ENCODE data around the gene CELA3A.
A peak's percentile ranks its signal among the peaks of the same experiment; 100 is the strongest.

Gene CELA3A

GRCh38 chr1:22038036-22038435 is 36.6 kb downstream of the CELA3A start:
- H3K9ac ChIP-seq (ENCODE audit: low read length), result no peak overlapping the region
- H2AFZ ChIP-seq (ENCODE audit: low read length), result no peak overlapping the region

GRCh38 chr1:22039594-22040285 is 38.3 kb downstream of the CELA3A start:
- H3K4me2 ChIP-seq (ENCODE audit: low read depth, low read length), result peak overlapping the region; percentile 64
- peak overlapping the region; percentile 75 for H2AFZ ChIP-seq (ENCODE audit: low read length)
- no peaks in the 10 kb centered on the region for H4K20me1 ChIP-seq (ENCODE audit: insufficient read depth, low read length)
- no peaks in the 10 kb centered on the region for H3K9me2 ChIP-seq (replicated peaks; ENCODE audit: insufficient read depth, low read length)
- peaks cover 14% of the 10 kb centered on the region for H3K4me1 ChIP-seq (ENCODE audit: low read length)
- no peaks in the 10 kb centered on the region for H3K27me3 ChIP-seq (replicated peaks; ENCODE audit: insufficient read depth, low read length)
- no peaks in the 10 kb centered on the region for H3K9me3 ChIP-seq (replicated peaks; ENCODE audit: insufficient read depth, low read length)
- TF ChIP-seq EZH2phosphoT487 (IDR thresholded peaks at IDR 0.05; ENCODE audit: low read length) (no peak), CTCF (IDR thresholded peaks at IDR 0.05; ENCODE audit: low read length) (peak; percentile 33), EZH2 (optimal IDR thresholded peaks at IDR 0.05; ENCODE audit: low read depth, low read length) (no peak)
- H3K79me2 ChIP-seq (ENCODE audit: low read length), result no peaks in the 10 kb centered on the region
- H3K36me3 ChIP-seq (replicated peaks; ENCODE audit: insufficient read depth, low read length), result no peaks in the 10 kb centered on the region
- DNase-seq, result peak; percentile 95
- H3K9ac ChIP-seq (ENCODE audit: low read length), result peak overlapping the region; percentile 54
- peaks cover 13% of the 10 kb centered on the region for H3F3A ChIP-seq (ENCODE audit: insufficient read depth, low read length)
- H3K4me3 ChIP-seq (ENCODE audit: low read length), result peak overlapping the region; percentile 41
- H3K27ac ChIP-seq (ENCODE audit: low read length), result peak overlapping the region; percentile 87

More at GRCh38 chr1:22038036-22038435, 36.6 kb downstream of the CELA3A start:
- Histone ChIP-seq H3K4me2 (ENCODE audit: low read depth, low read length) (no peak overlapping the region), H3K27me3 (replicated peaks; ENCODE audit: insufficient read depth, low read length) (no peaks in the 10 kb centered on the region), H3K79me2 (ENCODE audit: low read length) (no peaks in the 10 kb centered on the region), H4K20me1 (ENCODE audit: insufficient read depth, low read length) (no peaks in the 10 kb centered on the region), H3F3A (ENCODE audit: insufficient read depth, low read length) (peaks cover 13% of the 10 kb centered on the region), H3K9me2 (replicated peaks; ENCODE audit: insufficient read depth, low read length) (no peaks in the 10 kb centered on the region), H3K4me1 (ENCODE audit: low read length) (peaks cover 12% of the 10 kb centered on the region), H3K36me3 (replicated peaks; ENCODE audit: insufficient read depth, low read length) (no peaks in the 10 kb centered on the region), H3K9me3 (replicated peaks; ENCODE audit: insufficient read depth, low read length) (no peaks in the 10 kb centered on the region), H3K27ac (ENCODE audit: low read length) (no peak overlapping the region), H3K4me3 (ENCODE audit: low read length) (no peak overlapping the region)
- no peak for DNase-seq
- TF ChIP-seq CTCF (IDR thresholded peaks at IDR 0.05; ENCODE audit: low read length) (no peak), EZH2phosphoT487 (IDR thresholded peaks at IDR 0.05; ENCODE audit: low read length) (no peak), EZH2 (optimal IDR thresholded peaks at IDR 0.05; ENCODE audit: low read depth, low read length) (no peak)

- peak overlapping the region; percentile 64 for H3K4me2 ChIP-seq (ENCODE audit: low read depth, low read length)
- H3K9ac ChIP-seq (ENCODE audit: low read length), result peak overlapping the region; percentile 54
- DNase-seq, result no peak
- H3K4me1 ChIP-seq (ENCODE audit: low read length), result peaks cover 14% of the 10 kb centered on the region
- H3K27ac ChIP-seq (ENCODE audit: low read length), result peak overlapping the region; percentile 87
- no peak for TF ChIP-seq EZH2 (optimal IDR thresholded peaks at IDR 0.05; ENCODE audit: low read depth, low read length)
- no peaks in the 10 kb centered on the region for H3K27me3 ChIP-seq (replicated peaks; ENCODE audit: insufficient read depth, low read length)
- H3K79me2 ChIP-seq (ENCODE audit: low read length), result no peaks in the 10 kb centered on the region
- no peaks in the 10 kb centered on the region for H3K9me3 ChIP-seq (replicated peaks; ENCODE audit: insufficient read depth, low read length)
- no peaks in the 10 kb centered on the region for H4K20me1 ChIP-seq (ENCODE audit: insufficient read depth, low read length)
- H3F3A ChIP-seq (ENCODE audit: insufficient read depth, low read length), result peaks cover 13% of the 10 kb centered on the region
- H2AFZ ChIP-seq (ENCODE audit: low read length), result peak overlapping the region; percentile 75
- H3K9me2 ChIP-seq (replicated peaks; ENCODE audit: insufficient read depth, low read length), result no peaks in the 10 kb centered on the region
- peak overlapping the region; percentile 41; the same call in 1 of the 2 replicates for H3K4me3 ChIP-seq (ENCODE audit: low read length)
- H3K36me3 ChIP-seq (replicated peaks; ENCODE audit: insufficient read depth, low read length), result no peaks in the 10 kb centered on the region
These were observed 38.8 kb downstream of the CELA3A start for GRCh38 chr1:22040286-22040623.

GRCh38 chr1:22041505-22041904 is 40.0 kb downstream of the CELA3A start:
- Histone ChIP-seq H3K4me3 (ENCODE audit: low read length) (no peak overlapping the region), H3K36me3 (replicated peaks; ENCODE audit: insufficient read depth, low read length) (no peaks in the 10 kb centered on the region), H3K9me2 (replicated peaks; ENCODE audit: insufficient read depth, low read length) (no peaks in the 10 kb centered on the region), H3K4me2 (ENCODE audit: low read depth, low read length) (no peak overlapping the region), H3K9ac (ENCODE audit: low read length) (no peak overlapping the region), H3K9me3 (replicated peaks; ENCODE audit: insufficient read depth, low read length) (no peaks in the 10 kb centered on the region), H3K27me3 (replicated peaks; ENCODE audit: insufficient read depth, low read length) (no peaks in the 10 kb centered on the region), H3K79me2 (ENCODE audit: low read length) (no peaks in the 10 kb centered on the region), H2AFZ (ENCODE audit: low read length) (0 out of 2 replicates have a peak overlapping the region, but pooled peaks have one; percentile 24), H3K4me1 (ENCODE audit: low read length) (peaks cover 14% of the 10 kb centered on the region), H3K27ac (ENCODE audit: low read length) (no peak overlapping the region), H3F3A (ENCODE audit: insufficient read depth, low read length) (peaks cover 13% of the 10 kb centered on the region), H4K20me1 (ENCODE audit: insufficient read depth, low read length) (no peaks in the 10 kb centered on the region)
- TF ChIP-seq EZH2 (optimal IDR thresholded peaks at IDR 0.05; ENCODE audit: low read depth, low read length) (no peak), CTCF (IDR thresholded peaks at IDR 0.05; ENCODE audit: low read length) (no peak), EZH2phosphoT487 (IDR thresholded peaks at IDR 0.05; ENCODE audit: low read length) (no peak)
- no peak for DNase-seq

All from MM.1S (cell line).